ENCODE measurements around the gene SMAD7.

GRCh38 chr18:48922801-48923730 lies 27.7 kb downstream of the SMAD7 start:
- TF ChIP-seq SP1 (IDR thresholded peaks at IDR 0.05) (no peak), FOXM1 (IDR thresholded peaks at IDR 0.05; ENCODE audit: borderline replicate concordance) (no peak), FOXK2 (IDR thresholded peaks at IDR 0.05) (no peak), NFRKB (IDR thresholded peaks at IDR 0.05) (no peak), ELF4 (IDR thresholded peaks at IDR 0.05) (no peak)
